Measurements from ENCODE around the gene CDK4. TPM values are rescaled to one million over a fixed set of nuclear protein-coding genes. Genes with fewer than 3 reads are reported as not detected.
"Not testable (repeated sequence)": the region's sequence is repeated elsewhere in the genome, so short reads cannot be mapped to it uniquely, and the experiment has no call there.

The CDK4 gene
- total RNA-seq, 1 donor from 2014 or later: 180 TPM

GRCh38 chr12:57780284-57780897 is 28.3 kb upstream of the CDK4 start:
- Mint-ChIP-seq H3K27me3 (ENCODE audit: low read depth) (no peaks in the 10 kb centered on the region), H3K4me1 (ENCODE audit: low read depth) (peaks cover 25% of the 10 kb centered on the region), H3K9me3 (no peaks in the 10 kb centered on the region), H3K36me3 (ENCODE audit: low read depth) (peaks cover 18% of the 10 kb centered on the region), H3K27ac (no peak overlapping the region), H3K4me3 (ENCODE audit: low read depth) (no peak overlapping the region)
- intact Hi-C loops (cut with micrococcal nuclease): loop anchor here (5.0 kb wide), 1 partner anchor 67 kb away; the partner anchor contains the start of gene CTDSP2
- DNase-seq (ENCODE audit: low spot score): no peak

- Mint-ChIP-seq H3K9me3 (no peaks in the 10 kb centered on the region), H3K36me3 (ENCODE audit: low read depth) (peaks cover 16% of the 10 kb centered on the region), H3K4me1 (ENCODE audit: low read depth) (peaks cover 25% of the 10 kb centered on the region), H3K27me3 (ENCODE audit: low read depth) (no peaks in the 10 kb centered on the region), H3K4me3 (ENCODE audit: low read depth) (no peak overlapping the region), H3K27ac (no peak overlapping the region)
- intact Hi-C loops (cut with micrococcal nuclease): loop anchor here (5.0 kb wide), 1 partner anchor 68 kb away; the partner anchor contains the start of gene CTDSP2
- DNase-seq (ENCODE audit: low spot score): no peak
Observed at GRCh38 chr12:57779736-57780135, 27.6 kb upstream of the CDK4 start.

DNA sequence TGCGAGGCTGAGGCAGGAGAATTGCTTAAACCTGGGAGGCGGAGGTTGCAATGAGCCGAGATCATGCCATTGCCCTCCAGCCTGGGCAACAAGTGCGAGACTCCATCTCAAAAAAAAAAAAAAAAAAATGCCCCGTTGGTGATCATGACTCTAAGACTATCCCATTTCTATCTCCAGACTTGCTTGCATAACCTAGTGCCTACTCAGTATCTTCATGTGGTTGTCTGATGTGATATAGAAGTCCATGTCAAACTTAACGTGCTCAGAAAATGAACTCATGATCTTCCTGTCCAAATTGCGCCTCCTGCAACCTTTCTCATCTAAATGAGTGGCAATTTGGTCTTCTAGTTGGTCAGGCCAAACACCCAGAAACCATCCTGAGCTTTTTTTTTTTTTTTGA is 25.8 kb upstream of the CDK4 start:
- H3K27ac Mint-ChIP-seq: no peak overlapping the region
- H3K36me3 Mint-ChIP-seq (ENCODE audit: low read depth): peaks cover 10% of the 10 kb centered on the region
- H3K9me3 Mint-ChIP-seq: no peaks in the 10 kb centered on the region

DNA sequence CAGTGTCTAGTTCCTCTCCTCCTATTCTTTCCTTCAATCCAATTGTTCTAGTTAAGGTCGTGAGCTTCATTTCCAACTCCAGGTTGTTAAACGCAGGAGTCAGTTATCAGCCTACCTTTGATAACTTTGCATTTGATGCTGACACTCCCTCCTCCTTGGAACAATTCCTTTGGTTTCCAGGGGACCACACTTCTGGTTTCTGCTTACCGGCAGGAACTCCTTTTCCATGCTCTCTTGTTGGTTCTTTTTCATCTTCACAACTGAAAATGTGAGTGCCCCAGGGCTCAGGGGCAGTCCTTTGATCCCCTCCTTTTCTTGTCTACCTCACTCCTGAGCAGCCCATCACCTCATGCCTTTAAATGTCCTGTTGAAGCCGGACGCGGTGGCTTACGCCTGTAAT is 25.3 kb upstream of the CDK4 start:
- Mint-ChIP-seq H3K4me1 (ENCODE audit: low read depth) (peaks cover 21% of the 10 kb centered on the region), H3K9me3 (no peaks in the 10 kb centered on the region), H3K36me3 (ENCODE audit: low read depth) (peaks cover 8% of the 10 kb centered on the region), H3K4me3 (ENCODE audit: low read depth) (no peak overlapping the region), H3K27me3 (ENCODE audit: low read depth) (no peaks in the 10 kb centered on the region), H3K27ac (no peak overlapping the region)
- intact Hi-C loops (cut with micrococcal nuclease): no loop called here
- no peak for DNase-seq (ENCODE audit: low spot score)

More for the DNA sequence above, 25.8 kb upstream of the CDK4 start:
- peaks cover 21% of the 10 kb centered on the region for H3K4me1 Mint-ChIP-seq (ENCODE audit: low read depth)
- intact Hi-C loops (cut with micrococcal nuclease): no loop called here
- H3K27me3 Mint-ChIP-seq (ENCODE audit: low read depth): no peaks in the 10 kb centered on the region
- H3K4me3 Mint-ChIP-seq (ENCODE audit: low read depth): no peak overlapping the region
- no peak for DNase-seq (ENCODE audit: low spot score)

DNA sequence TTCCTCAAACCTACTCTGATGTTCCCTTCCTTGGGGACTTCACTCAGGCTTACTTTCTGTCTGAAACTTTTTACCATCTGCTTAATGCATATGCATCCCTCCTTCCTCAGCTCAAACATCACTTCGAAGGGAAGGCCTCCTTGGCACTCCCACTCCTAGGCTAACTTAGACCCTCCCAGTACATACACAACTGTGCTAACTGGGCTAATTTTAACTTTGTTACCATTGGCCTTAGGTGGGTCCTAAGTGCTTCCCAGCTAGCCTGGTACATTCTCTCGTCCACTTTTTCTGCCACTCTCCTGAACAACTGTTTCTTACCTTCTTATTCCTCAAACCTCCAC is 24.1 kb upstream of the CDK4 start:
- no peak overlapping the region for H3K27ac Mint-ChIP-seq

DNA sequence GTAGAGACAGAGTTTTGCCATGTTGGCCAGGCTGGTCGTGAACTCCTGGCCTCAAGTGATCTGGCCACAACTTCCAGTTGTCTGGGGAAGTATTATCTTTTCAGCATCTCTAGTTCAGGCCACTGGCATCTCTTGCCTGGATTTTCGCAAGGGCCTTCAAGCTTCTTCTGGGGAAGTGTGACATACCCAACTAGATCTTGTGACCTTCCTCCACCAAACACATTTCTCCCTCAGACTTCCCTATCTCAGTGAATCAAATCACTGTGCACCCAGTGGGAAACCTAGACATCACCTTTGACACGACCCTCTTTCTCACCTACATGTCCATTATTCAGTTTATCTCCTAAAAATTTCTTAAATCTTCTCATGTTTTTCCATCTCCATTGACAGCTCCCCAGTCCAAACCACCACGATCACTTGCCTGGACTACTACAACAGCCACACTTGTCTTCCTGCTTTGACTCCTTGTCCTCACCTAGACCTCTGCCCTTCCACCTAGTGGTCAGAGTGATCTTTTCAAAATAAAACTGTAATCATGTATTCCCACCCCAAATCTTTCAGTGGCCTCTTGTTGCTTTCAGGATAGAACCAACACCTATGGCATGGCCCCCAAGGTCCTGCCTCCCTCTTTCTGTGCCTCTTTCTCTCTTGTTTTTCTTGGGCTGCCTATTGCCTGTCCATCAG is 23.6 kb upstream of the CDK4 start:
- Mint-ChIP-seq H3K9me3 (no peaks in the 10 kb centered on the region), H3K4me1 (ENCODE audit: low read depth) (peaks cover 8% of the 10 kb centered on the region), H3K27ac (no peak overlapping the region), H3K27me3 (ENCODE audit: low read depth) (no peaks in the 10 kb centered on the region), H3K4me3 (ENCODE audit: low read depth) (no peak overlapping the region), H3K36me3 (ENCODE audit: low read depth) (peaks cover 18% of the 10 kb centered on the region)
- intact Hi-C loops (cut with micrococcal nuclease): no loop called here
- no peak for DNase-seq (ENCODE audit: low spot score)

More for the DNA sequence above, 24.1 kb upstream of the CDK4 start:
- Mint-ChIP-seq H3K4me1 (ENCODE audit: low read depth) (peaks cover 10% of the 10 kb centered on the region), H3K36me3 (ENCODE audit: low read depth) (peaks cover 14% of the 10 kb centered on the region), H3K9me3 (no peaks in the 10 kb centered on the region), H3K27me3 (ENCODE audit: low read depth) (no peaks in the 10 kb centered on the region), H3K4me3 (ENCODE audit: low read depth) (no peak overlapping the region)
- no peak for DNase-seq (ENCODE audit: low spot score)
- intact Hi-C loops (cut with micrococcal nuclease): no loop called here

DNA sequence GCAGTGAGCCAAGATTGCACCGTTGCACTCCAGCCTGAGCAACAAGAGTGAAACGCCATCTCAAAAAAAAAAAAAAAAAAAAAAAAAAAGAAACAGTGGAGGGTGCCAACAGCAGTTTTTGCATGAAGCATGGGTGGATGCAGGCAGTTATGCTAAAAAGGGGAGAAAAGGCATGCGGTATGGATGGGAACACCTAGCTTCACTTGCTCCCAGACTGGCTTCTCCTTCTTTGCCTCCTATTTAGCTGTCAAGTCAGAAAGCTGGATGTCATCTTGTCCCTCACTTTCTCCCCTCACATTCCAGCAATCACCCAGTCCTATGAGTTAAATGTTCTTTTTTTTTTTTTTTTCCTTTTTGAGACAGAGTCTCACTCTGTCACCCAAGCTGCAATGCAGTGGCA is 22.9 kb upstream of the CDK4 start:
- DNase-seq (ENCODE audit: low spot score): no peak
- Mint-ChIP-seq H3K4me1 (ENCODE audit: low read depth) (peaks cover 11% of the 10 kb centered on the region), H3K9me3 (no peaks in the 10 kb centered on the region), H3K36me3 (ENCODE audit: low read depth) (peaks cover 24% of the 10 kb centered on the region), H3K27ac (no peak overlapping the region), H3K4me3 (ENCODE audit: low read depth) (no peak overlapping the region), H3K27me3 (ENCODE audit: low read depth) (no peaks in the 10 kb centered on the region)
- intact Hi-C loops (cut with micrococcal nuclease): no loop called here

DNA sequence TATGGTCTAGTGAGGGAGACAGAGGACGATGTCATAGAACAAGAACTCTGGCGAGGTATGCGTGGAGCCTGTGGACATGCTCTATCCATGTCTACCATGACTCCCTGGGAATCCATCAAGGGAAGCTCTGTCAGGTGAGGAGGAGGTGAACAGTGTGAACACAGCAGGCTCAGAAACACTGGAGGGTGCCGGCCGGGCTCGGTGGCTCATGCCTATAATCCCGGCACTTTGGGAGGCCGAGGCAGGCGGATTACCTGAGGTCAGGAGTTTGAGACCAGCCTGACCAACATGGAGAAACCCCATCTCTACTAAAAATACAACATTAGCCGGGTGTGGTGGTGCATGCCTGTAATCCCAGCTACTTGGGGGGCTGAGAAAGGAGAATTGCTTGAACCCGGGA is 22.5 kb upstream of the CDK4 start:
- H3K4me3 Mint-ChIP-seq (ENCODE audit: low read depth); H3K27me3 Mint-ChIP-seq (ENCODE audit: low read depth); H3K9me3 Mint-ChIP-seq; H3K27ac Mint-ChIP-seq; intact Hi-C loops (cut with micrococcal nuclease); DNase-seq (ENCODE audit: low spot score): not testable (repeated sequence)
- Mint-ChIP-seq H3K4me1 (ENCODE audit: low read depth) (peaks cover 11% of the 10 kb centered on the region), H3K36me3 (ENCODE audit: low read depth) (peaks cover 28% of the 10 kb centered on the region)

DNA sequence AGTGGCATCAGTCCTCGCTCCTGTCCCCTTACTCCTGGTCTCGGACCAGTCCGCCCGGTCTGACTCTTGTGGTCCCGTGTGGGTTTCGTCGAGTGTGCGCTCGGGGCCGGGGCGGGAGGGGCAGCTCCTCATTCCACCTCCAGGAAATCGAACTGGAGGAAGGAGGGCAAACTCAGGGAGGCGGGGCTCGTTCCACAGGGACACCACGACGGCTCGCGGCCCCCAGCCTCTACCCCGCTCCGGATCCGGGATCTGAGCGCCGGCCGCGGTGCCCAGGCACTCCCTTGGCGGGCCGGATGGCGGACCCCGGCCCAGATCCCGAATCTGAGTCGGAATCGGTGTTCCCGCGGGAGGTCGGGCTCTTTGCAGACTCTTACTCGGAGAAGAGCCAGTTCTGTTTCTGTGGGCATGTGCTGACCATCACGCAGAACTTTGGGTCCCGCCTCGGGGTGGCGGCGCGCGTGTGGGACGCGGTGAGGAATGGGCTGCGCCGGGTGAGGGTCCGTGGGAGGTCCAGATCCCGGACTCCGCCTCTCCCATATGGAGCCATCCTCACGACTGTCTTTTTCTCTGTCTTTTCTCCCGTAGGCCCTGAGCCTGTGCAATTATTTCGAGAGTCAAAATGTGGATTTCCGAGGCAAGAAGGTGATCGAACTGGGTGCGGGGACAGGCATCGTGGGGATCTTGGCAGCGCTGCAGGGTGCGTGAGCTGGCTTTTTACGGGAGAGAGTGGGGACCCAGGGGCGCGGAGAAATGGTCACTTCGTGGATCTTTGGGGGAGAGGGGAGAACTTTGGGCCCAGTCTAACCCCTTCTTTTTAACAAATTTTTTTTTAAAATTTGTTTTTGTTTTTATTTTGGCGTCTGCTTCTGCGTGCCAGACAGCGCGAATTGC is 20.6 kb upstream of the CDK4 start, which contains the start of gene EEF1AKMT3:
Gene EEF1AKMT3, plus strand, starts transcription at position 186 of the 894 bp plus-strand sequence. Its CDS starts 111 bp downstream, at position 297.
- H3K4me3 Mint-ChIP-seq (ENCODE audit: low read depth): peak within 1 kb of the TSS; percentile 97
- peak within 1 kb of the TSS; percentile 99 for H3K27ac Mint-ChIP-seq
- no peaks in the 10 kb centered on the region for H3K27me3 Mint-ChIP-seq (ENCODE audit: low read depth)
- H3K4me1 Mint-ChIP-seq (ENCODE audit: low read depth): peaks cover 11% of the 10 kb centered on the region
- DNase-seq (ENCODE audit: low spot score): peak; percentile 31
- no peaks in the 10 kb centered on the region for H3K9me3 Mint-ChIP-seq
- intact Hi-C loops (cut with micrococcal nuclease): loop anchor here (1.0 to 2.0 kb wide), 3 partner anchors 10 to 126 kb away; partner anchors contain the start of genes CDK4 and TSFM
- peaks cover 46% of the 10 kb centered on the region for H3K36me3 Mint-ChIP-seq (ENCODE audit: low read depth)

DNA sequence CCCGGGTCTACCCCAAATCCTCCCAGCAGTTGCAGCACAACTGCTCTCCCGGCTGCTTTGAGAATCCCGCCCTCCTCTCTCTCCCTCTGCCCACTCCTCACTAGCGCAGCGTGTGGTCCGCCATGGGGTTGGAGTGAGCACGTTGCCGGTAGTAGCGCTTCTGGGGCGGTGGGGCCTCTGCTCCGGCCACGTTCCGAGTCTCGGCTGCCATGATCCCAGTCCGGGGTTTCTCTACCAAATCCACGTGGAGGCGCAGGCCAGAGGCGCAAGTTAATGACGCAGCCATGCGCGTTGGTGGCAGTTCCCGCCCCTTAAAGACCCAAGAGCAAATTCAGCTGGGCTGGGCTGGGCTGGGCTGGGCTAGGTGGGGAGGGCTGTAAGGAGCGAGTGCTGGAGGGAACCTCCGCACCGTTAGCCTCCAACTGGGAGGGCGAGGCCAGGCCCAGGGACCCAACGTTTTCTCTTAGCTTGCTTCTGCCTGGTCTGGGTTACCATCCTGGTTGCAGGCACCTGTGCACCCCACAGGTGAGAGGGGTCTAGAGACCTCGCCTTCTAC is 19.8 kb upstream of the CDK4 start, which contains the start of gene METTL1:
Gene METTL1, minus strand, starts transcription at position 233 of the 556 bp plus-strand sequence. Its CDS starts 22 bp downstream, at position 211.
- Mint-ChIP-seq H3K4me3 (ENCODE audit: low read depth) (peak within 1 kb of the TSS; percentile 97), H3K36me3 (ENCODE audit: low read depth) (peaks cover 43% of the 10 kb centered on the region), H3K27me3 (ENCODE audit: low read depth) (no peaks in the 10 kb centered on the region), H3K9me3 (no peaks in the 10 kb centered on the region), H3K4me1 (ENCODE audit: low read depth) (peaks cover 11% of the 10 kb centered on the region), H3K27ac (peak within 1 kb of the TSS; percentile 99)
- peak; percentile 90 for DNase-seq (ENCODE audit: low spot score)
- intact Hi-C loops (cut with micrococcal nuclease): loop anchor here (1.0 to 2.0 kb wide), 3 partner anchors 10 to 127 kb away; partner anchors contain the start of genes CDK4 and TSFM

GRCh38 chr12:57771236-57771872 is 19.2 kb upstream of the CDK4 start:
- H3K4me3 Mint-ChIP-seq (ENCODE audit: low read depth): peak overlapping the region; percentile 97
- peaks cover 3% of the 10 kb centered on the region for H3K27me3 Mint-ChIP-seq (ENCODE audit: low read depth)
- DNase-seq (ENCODE audit: low spot score): peak; percentile 85
- H3K36me3 Mint-ChIP-seq (ENCODE audit: low read depth): peaks cover 43% of the 10 kb centered on the region
- intact Hi-C loops (cut with micrococcal nuclease): no loop called here
- H3K27ac Mint-ChIP-seq: peak overlapping the region; percentile 99
- H3K9me3 Mint-ChIP-seq: no peaks in the 10 kb centered on the region
- H3K4me1 Mint-ChIP-seq (ENCODE audit: low read depth): peaks cover 15% of the 10 kb centered on the region

DNA sequence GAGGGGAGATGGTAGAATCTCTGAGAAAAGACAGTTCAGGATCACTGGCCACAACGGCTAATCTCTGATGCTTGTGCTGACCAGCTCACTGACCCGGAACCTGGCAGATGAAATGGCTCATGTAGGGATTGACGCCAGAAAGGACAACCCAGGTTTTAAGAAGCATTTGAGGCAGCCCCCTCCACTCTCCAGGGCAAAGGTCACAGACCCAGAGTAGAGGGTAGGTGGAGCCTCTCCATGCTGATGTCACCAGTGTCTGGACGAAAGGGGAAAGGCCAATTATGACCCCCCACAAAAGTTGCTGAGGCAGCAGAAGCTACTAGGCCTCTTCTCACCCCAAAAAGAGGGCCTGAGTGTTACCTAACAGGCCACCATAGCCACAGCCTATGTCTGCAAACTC is 18.6 kb upstream of the CDK4 start:
- intact Hi-C loops (cut with micrococcal nuclease): no loop called here
- no peaks in the 10 kb centered on the region for H3K9me3 Mint-ChIP-seq
- H3K27ac Mint-ChIP-seq: peak overlapping the region; percentile 70
- peaks cover 5% of the 10 kb centered on the region for H3K27me3 Mint-ChIP-seq (ENCODE audit: low read depth)
- H3K4me3 Mint-ChIP-seq (ENCODE audit: low read depth): peak overlapping the region; percentile 97
- peaks cover 39% of the 10 kb centered on the region for H3K36me3 Mint-ChIP-seq (ENCODE audit: low read depth)
- no peak for DNase-seq (ENCODE audit: low spot score)
- peaks cover 16% of the 10 kb centered on the region for H3K4me1 Mint-ChIP-seq (ENCODE audit: low read depth)
